HG03097 (cell line): Measurements from ENCODE around the gene TFPT.

Source experiments
- ATAC-seq: cut with Tn5 transposase; IDR thresholded peaks from one replicate; pipeline ENCODE4 v1.9.1; 2021; ENCODE audit not compliant: unreplicated experiment, low FRiP score

Gene TFPT

GRCh38 chr19:54084410-54084809, 31.0 kb downstream of the TFPT start:
- ATAC-seq, result no peak

GRCh38 chr19:54081032-54081431, 34.4 kb downstream of the TFPT start, which contains the start of gene TARM1:
TARM1 (minus strand) TSS chr19:54081365; CDS start chr19:54081340, 25 bp downstream.
- no peak for ATAC-seq

GRCh38 chr19:54077334-54077733, 38.1 kb downstream of the TFPT start:
- ATAC-seq, result no peak

GRCh38 chr19:54074851-54075250, 40.6 kb downstream of the TFPT start:
- ATAC-seq, result no peak

GRCh38 chr19:54073829-54074228, 41.6 kb downstream of the TFPT start:
- no peak for ATAC-seq

- ATAC-seq, result no peak
These were observed 46.0 kb downstream of the TFPT start for GRCh38 chr19:54069470-54069869.

GRCh38 chr19:54063350-54064116, 51.9 kb downstream of the TFPT start, which contains the start of gene VSTM1:
VSTM1 (minus strand) TSS chr19:54063897; CDS start chr19:54063777, 120 bp downstream.
- no peak for ATAC-seq

- no peak for ATAC-seq
These were observed 52.8 kb downstream of the TFPT start for GRCh38 chr19:54062643-54063042.
